GM12878 (cell line): ENCODE data around the gene LRP1B. TPM values are rescaled to one million over a fixed set of nuclear protein-coding genes. Genes with fewer than 3 reads are reported as not detected.

Experiments used
- ATAC-seq: fragments of 200-7000 bp; cut with Tn5 transposase; 3 replicates; pipeline ENCODE4 v1.9.1; 2020; ENCODE audit warnings: mild to moderate bottlenecking, moderate library complexity
- BruUV-seq: library from RNA; stranded (reverse); fragments of 400-500 nt; replicated peaks from 2 replicates; lab custom pipeline; 2021; lab: Mats Ljungman, UMichigan
- CTCF ChIA-PET: fragments of 300-600 bp; sonication (Branson Sonifier 250); formaldehyde crosslinking; extraction: SDS; loops from one replicate; lab custom pipeline; 2021; ENCODE audit warnings: inconsistent platforms; lab: Yijun Ruan, JAX
- POLR2A ChIA-PET: fragments of 350-600 bp; formaldehyde crosslinking; extraction: SDS; loops from one replicate; lab custom pipeline; 2021; ENCODE audit warnings: inconsistent platforms; lab: Charles Lee
- RAD21 ChIA-PET: fragments of 300-600 bp; sonication (Branson Sonifier 250); formaldehyde crosslinking; loops from one replicate; lab custom pipeline; 2023; ENCODE audit warnings: antibody characterized with exemption; ENCODE audit not compliant: unreplicated experiment; lab: Charles Lee
- SMC1A ChIA-PET: fragments of 300-600 bp; sonication (Branson Sonifier 250); formaldehyde crosslinking; loops from one replicate; lab custom pipeline; 2023; ENCODE audit not compliant: unreplicated experiment, uncharacterized antibody; lab: Charles Lee
- DNase-seq: peaks from one replicate; pipeline ENCODE4 v3.0.0-alpha.2; 2011; ENCODE audit warnings: low read depth, low spot score
- FAIRE-seq: peaks from 3 replicates; lab custom pipeline; 2011; peaks lifted over from hg19 to GRCh38; lab: Jason Lieb, UNC
- H2AFZ ChIP-seq: 2 replicates; pipeline ENCODE4 v1.6.0; 2011; ENCODE audit warnings: low read depth, low read length, control low read depth; ENCODE audit not compliant: control insufficient read depth
- H3K27ac ChIP-seq: 2 replicates; pipeline ENCODE4 v1.5.1; 2011; ENCODE audit warnings: control low read depth; ENCODE audit not compliant: control insufficient read depth, insufficient read depth
- H3K27me3 ChIP-seq, 2 experiments: replicated peaks in 1 of 2; 2 replicates each; pipeline versions ENCODE4 v1.6.0 to v1.6.1; 2011; ENCODE audit warnings: low read length in 1 of 2; ENCODE audit not compliant: control insufficient read depth in 2 of 2, insufficient read depth in 2 of 2
- H3K36me3 ChIP-seq, 2 experiments: 2 replicates each; pipeline ENCODE4 v1.5.1; 2011; ENCODE audit warnings: low read length in 1 of 2; ENCODE audit not compliant: control insufficient read depth in 2 of 2, insufficient read depth in 2 of 2
- H3K4me1 ChIP-seq: 2 replicates; pipeline ENCODE4 v1.6.1; 2011; ENCODE audit warnings: mild to moderate bottlenecking, low read length, moderate library complexity, mixed read lengths; ENCODE audit not compliant: control insufficient read depth, insufficient read depth
- H3K4me2 ChIP-seq: 2 replicates; pipeline ENCODE4 v1.6.0; 2011; ENCODE audit warnings: control low read depth; ENCODE audit not compliant: control insufficient read depth, insufficient read depth
- H3K4me3 ChIP-seq: fragments of 200-600 bp; sonication (generic); 2 replicates; pipeline ENCODE4 v1.5.1; 2016
- H3K79me2 ChIP-seq: 2 replicates; pipeline ENCODE4 v1.6.0; 2011; ENCODE audit warnings: low read length; ENCODE audit not compliant: control insufficient read depth, insufficient read depth
- H3K9ac ChIP-seq: 2 replicates; pipeline ENCODE4 v1.8.0; 2011; ENCODE audit warnings: low read length, control low read depth, mixed read lengths; ENCODE audit not compliant: control insufficient read depth, insufficient read depth
- H3K9me3 ChIP-seq: replicated peaks from 3 replicates; pipeline ENCODE4 v1.5.1; 2011; ENCODE audit warnings: mild to moderate bottlenecking, low read length; ENCODE audit not compliant: control insufficient read depth, insufficient read depth
- H4K20me1 ChIP-seq: 2 replicates; pipeline ENCODE4 v1.6.0; 2011; ENCODE audit not compliant: control insufficient read depth, insufficient read depth
- BCLAF1 ChIP-seq: fragments of 450-650 bp; IDR thresholded peaks from 2 replicates; pipeline ENCODE4 v1.6.1; 2017; ENCODE audit warnings: antibody characterized with exemption, mild to moderate bottlenecking, moderate library complexity
- BMI1 ChIP-seq: fragments of 450-650 bp; IDR thresholded peaks from 2 replicates; pipeline ENCODE4 v1.6.1; 2016; ENCODE audit warnings: mild to moderate bottlenecking, moderate library complexity, borderline replicate concordance
- DPF2 ChIP-seq: fragments of 450-650 bp; IDR thresholded peaks from 2 replicates; pipeline ENCODE4 v1.6.1; 2017; ENCODE audit warnings: mild to moderate bottlenecking
- FOXM1 ChIP-seq: IDR thresholded peaks from 2 replicates; pipeline ENCODE4 v1.6.1; 2012; ENCODE audit warnings: low read depth, mild to moderate bottlenecking, inconsistent platforms, low read length, moderate library complexity
- HCFC1 ChIP-seq: fragments of 150-350 bp; IDR thresholded peaks from 2 replicates; pipeline ENCODE4 v1.6.1; 2014; ENCODE audit warnings: low read length
- LARP7 ChIP-seq: fragments of 450-650 bp; IDR thresholded peaks from 2 replicates; pipeline ENCODE4 v1.6.1; 2017; ENCODE audit warnings: mild to moderate bottlenecking
- MAX ChIP-seq: IDR thresholded peaks from 2 replicates; pipeline ENCODE4 v1.6.1; 2012; ENCODE audit warnings: low read depth, low read length, improper control_type of control experiment
- MEF2B ChIP-seq: fragments of 450-650 bp; IDR thresholded peaks from 2 replicates; pipeline ENCODE4 v1.6.1; 2018; ENCODE audit warnings: mild to moderate bottlenecking, moderate library complexity; ENCODE audit not compliant: partially characterized antibody, poor library complexity, severe bottlenecking
- POLR2AphosphoS2 ChIP-seq: IDR thresholded peaks from 2 replicates; pipeline ENCODE4 v1.6.1; 2011; ENCODE audit warnings: low read depth, mild to moderate bottlenecking, low read length, improper control_type of control experiment, moderate library complexity
- RBBP5 ChIP-seq: fragments of 200-600 bp; sonication (generic); conservative IDR thresholded peaks from 2 replicates; pipeline ENCODE4 v1.6.1; 2016
- SKIL ChIP-seq: fragments of 450-650 bp; IDR thresholded peaks from 2 replicates; pipeline ENCODE4 v1.6.1; 2017; ENCODE audit warnings: mild to moderate bottlenecking, low read depth, inconsistent platforms; ENCODE audit not compliant: poor library complexity, severe bottlenecking
- SMAD5 ChIP-seq: IDR thresholded peaks from 2 replicates; pipeline ENCODE4 v1.6.1; 2016; ENCODE audit warnings: antibody characterized with exemption, low read depth
- SMARCA5 ChIP-seq: fragments of 450-650 bp; IDR thresholded peaks from 2 replicates; pipeline ENCODE4 v1.6.1; 2017; ENCODE audit warnings: mild to moderate bottlenecking
- SREBF2 ChIP-seq: IDR thresholded peaks from 2 replicates; pipeline ENCODE4 v1.6.1; 2012; ENCODE audit warnings: mild to moderate bottlenecking, low read length
- SRF ChIP-seq, 2 experiments: IDR thresholded peaks; 2 replicates each; pipeline ENCODE4 v1.6.1; 2011; ENCODE audit warnings: low read depth in 2 of 2, low read length in 2 of 2, mild to moderate bottlenecking in 1 of 2, moderate library complexity in 1 of 2
- ZNF274 ChIP-seq: IDR thresholded peaks from one replicate; pipeline ENCODE4 v1.8.0; 2011; ENCODE audit not compliant: insufficient read length, insufficient read depth
- ZZZ3 ChIP-seq: IDR thresholded peaks from 2 replicates; pipeline ENCODE4 v1.6.1; 2011; ENCODE audit warnings: low read depth; ENCODE audit not compliant: control insufficient read depth, insufficient read length
- in situ Hi-C: fragments of 300-500 bp; cut with MboI; formaldehyde crosslinking; loops from 9 replicates; pipeline ENCODE4 v1.14.3; 2018; ENCODE audit warnings: mixed read lengths
- intact Hi-C: fragments of 100-400 bp; cut with micrococcal nuclease; formaldehyde crosslinking; loops from one replicate; pipeline ENCODE4 v1.14.2; 2022; ENCODE audit not compliant: unreplicated experiment
- polyA plus RNA-seq, 11 experiments: library from polyadenylated mRNA; depleted of rRNA in 4 of 11; unstranded in 6 of 11; stranded (reverse) in 5 of 11; fragments of >200 nt; fragmentation: Nextera tagmentation in 4 of 11; fragmentation: Illumina TruSeq in 1 of 11; extraction: Ambion mirVana in 4 of 11; extraction: Trizol in 1 of 11; gene quantifications; 1 replicate in 1 of 11; 2 replicates in 10 of 11; pipeline versions ENCODE4 v1.2.1 to v1.2.3, GENCODE V29; 2011 to 2016; ENCODE audit warnings: inconsistent platforms in 2 of 11, missing spikeins in 2 of 11, low read depth in 1 of 11
- total RNA-seq, 4 experiments: library from RNA; depleted of rRNA in 3 of 4; stranded (reverse); fragments of >200 nt in 3 of 4; fragmentation: Illumina TruSeq in 1 of 4; extraction: Trizol in 1 of 4; gene quantifications; 2 replicates each; pipeline versions ENCODE4 v1.2.1 to v1.2.3, GENCODE V29; 2013 to 2021

Gene LRP1B
- total and polyA plus RNA-seq, 10 of the 15 experiments (the other 5 are each of a cell fraction or from before 2014, with no cell fraction given): under 0.01 to 0.06 (median 0.03) TPM; not detected in 5

- ChIA-PET SMC1A (no interaction called here), CTCF (no interaction called here), POLR2A (no interaction called here), RAD21 (no interaction called here)
- Histone ChIP-seq H3K79me2 (no peaks in the 10 kb centered on the region), H3K4me2 (no peak overlapping the region), H3K4me1 (no peaks in the 10 kb centered on the region), H3K9me3 (no peaks in the 10 kb centered on the region), H2AFZ (no peak overlapping the region), H3K27me3 (no peaks in the 10 kb centered on the region), H4K20me1 (no peaks in the 10 kb centered on the region), H3K9ac (no peak overlapping the region), H3K27ac (no peak overlapping the region), H3K36me3 (no peaks in the 10 kb centered on the region), H3K4me3 (no peak overlapping the region)
- ATAC-seq: no peak
- intact Hi-C loops (no loop called here), in situ Hi-C loops (no loop called here)
- no peak for FAIRE-seq
- DNase-seq: no peak
- TF ChIP-seq HCFC1 (no peak), SREBF2 (no peak), BCLAF1 (no peak), MEF2B (no peak), RBBP5 (no peak), LARP7 (no peak), BMI1 (no peak), SRF (IDR thresholded peaks at IDR 0.05; ENCODE audit: low read depth in 2 of 2, low read length in 2 of 2) (no peak), SKIL (no peak), MAX (no peak), POLR2AphosphoS2 (no peak), DPF2 (no peak), ZNF274 (no peak), FOXM1 (no peak), ZZZ3 (no peak), SMAD5 (no peak), SMARCA5 (no peak)
- BruUV-seq: no TSS peak
These were observed 1842.1 kb downstream of the LRP1B start for GRCh38 chr2:140288726-140289125.
